Stimulated activated CD8-positive, alpha-beta memory T cell treated with anti-CD3 and anti-CD28 coated beads, Interleukin-4, amount 100 ng/mL, for 24 hours (primary cell): Measurements from ENCODE around the gene GJB5.

Experiments used
- DNase-seq: peaks from one replicate; pipeline ENCODE4 v3.0.0-alpha.2; 2020; ENCODE audit warnings: low read depth

GJB5 gene

DNA sequence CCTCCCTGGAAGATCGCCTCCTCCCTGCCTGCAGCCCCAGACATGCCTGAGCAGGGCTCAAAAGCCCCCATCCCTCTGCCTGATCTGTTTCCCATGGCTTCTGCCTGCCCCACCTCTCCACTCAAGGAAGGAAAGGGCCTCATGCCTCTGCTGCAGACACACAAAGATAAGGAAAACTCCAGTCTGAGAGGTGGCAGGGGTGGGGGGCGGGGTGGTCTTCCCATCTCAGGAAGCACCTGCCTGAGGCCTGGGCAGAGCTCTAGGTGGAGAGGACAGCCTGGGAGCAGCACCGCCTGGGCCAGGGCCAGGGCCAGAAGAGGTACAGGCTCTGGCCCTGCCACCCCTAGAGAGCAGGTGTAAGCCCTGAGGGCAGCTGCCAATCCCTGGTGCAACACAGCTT lies 22.1 kb downstream of the GJB5 start:
- no peak for DNase-seq

- DNase-seq = no peak
These were observed 22.9 kb downstream of the GJB5 start for GRCh38 chr1:34777519-34778321.

DNA sequence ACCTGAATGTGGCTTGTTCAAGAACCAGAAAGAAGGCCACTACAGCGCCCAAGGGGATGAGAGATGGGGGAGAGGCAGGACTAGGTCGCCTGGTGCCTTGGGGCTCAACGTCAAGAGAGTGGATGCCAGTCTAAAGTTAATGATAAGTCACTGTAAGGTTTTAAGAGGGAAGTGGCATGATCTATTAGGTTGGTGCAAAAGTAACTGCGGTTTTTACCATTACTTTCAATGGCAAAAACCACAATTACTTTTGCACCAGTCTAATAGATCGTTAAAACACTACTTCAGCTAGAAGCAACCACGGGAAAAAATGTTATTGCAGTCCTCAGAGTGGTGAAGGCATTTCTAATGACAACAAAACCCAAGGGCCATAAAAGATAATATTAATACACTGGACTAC lies 23.5 kb downstream of the GJB5 start:
- DNase-seq = no peak

GRCh38 chr1:34779005-34779404 lies 24.2 kb downstream of the GJB5 start:
- no peak for DNase-seq

GRCh38 chr1:34779526-34779925 lies 24.7 kb downstream of the GJB5 start:
- DNase-seq = no peak

GRCh38 chr1:34779962-34780361 lies 25.1 kb downstream of the GJB5 start:
- no peak for DNase-seq

GRCh38 chr1:34780528-34780927 lies 25.7 kb downstream of the GJB5 start:
- DNase-seq = no peak

GRCh38 chr1:34781071-34781843 lies 26.4 kb downstream of the GJB5 start, which contains the start of gene GJB3:
GJB3 (plus strand) TSS chr1:34781214; CDS start chr1:34784763, 3,549 bp downstream.
- no peak for DNase-seq

DNA sequence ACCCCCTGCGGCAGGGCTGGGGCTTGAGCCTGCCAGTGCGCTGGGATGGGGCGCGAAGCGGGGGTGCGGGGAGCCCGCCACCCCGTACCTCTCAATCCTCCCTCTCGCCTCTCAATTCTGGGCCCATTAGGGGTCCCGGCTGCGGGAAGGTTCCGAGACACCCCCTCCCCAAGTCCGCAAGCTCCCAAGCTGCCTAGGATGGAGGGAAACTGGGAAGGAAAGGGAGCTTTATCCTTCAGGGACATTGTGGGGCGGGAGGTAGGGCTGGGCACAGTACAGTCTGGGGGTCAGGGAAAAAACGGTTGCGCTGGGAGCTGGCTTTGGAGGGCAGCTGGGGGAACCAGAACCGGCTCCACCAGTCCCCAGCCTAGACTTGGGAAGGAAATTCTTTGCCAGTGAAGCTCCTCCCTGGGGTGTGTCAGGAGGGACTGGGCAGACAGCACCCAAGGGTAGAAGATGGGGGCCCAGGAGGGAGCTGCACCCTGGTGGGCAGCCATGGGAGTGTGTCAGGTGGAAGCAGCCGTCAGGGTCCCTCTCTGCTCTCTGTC lies 27.1 kb downstream of the GJB5 start:
- no peak for DNase-seq

DNA sequence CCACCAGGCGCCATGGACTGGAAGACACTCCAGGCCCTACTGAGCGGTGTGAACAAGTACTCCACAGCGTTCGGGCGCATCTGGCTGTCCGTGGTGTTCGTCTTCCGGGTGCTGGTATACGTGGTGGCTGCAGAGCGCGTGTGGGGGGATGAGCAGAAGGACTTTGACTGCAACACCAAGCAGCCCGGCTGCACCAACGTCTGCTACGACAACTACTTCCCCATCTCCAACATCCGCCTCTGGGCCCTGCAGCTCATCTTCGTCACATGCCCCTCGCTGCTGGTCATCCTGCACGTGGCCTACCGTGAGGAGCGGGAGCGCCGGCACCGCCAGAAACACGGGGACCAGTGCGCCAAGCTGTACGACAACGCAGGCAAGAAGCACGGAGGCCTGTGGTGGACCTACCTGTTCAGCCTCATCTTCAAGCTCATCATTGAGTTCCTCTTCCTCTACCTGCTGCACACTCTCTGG lies 29.9 kb downstream of the GJB5 start:
- no peak for DNase-seq

- DNase-seq = no peak
These were observed 30.5 kb downstream of the GJB5 start for GRCh38 chr1:34785231-34785874.

DNA sequence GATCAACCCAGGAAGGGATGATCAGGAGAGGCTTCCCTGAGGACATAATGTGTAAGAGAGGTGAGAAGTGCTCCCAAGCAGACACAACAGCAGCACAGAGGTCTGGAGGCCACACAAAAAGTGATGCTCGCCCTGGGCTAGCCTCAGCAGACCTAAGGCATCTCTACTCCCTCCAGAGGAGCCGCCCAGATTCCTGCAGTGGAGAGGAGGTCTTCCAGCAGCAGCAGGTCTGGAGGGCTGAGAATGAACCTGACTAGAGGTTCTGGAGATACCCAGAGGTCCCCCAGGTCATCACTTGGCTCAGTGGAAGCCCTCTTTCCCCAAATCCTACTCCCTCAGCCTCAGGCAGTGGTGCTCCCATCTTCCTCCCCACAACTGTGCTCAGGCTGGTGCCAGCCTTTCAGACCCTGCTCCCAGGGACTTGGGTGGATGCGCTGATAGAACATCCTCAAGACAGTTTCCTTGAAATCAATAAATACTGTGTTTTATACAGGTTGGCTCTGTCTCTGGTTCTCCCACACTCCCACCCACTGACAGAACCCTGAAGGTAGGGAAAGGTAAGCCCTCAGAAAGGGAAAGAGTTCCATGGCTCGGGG lies 31.1 kb downstream of the GJB5 start:
- no peak for DNase-seq

DNA sequence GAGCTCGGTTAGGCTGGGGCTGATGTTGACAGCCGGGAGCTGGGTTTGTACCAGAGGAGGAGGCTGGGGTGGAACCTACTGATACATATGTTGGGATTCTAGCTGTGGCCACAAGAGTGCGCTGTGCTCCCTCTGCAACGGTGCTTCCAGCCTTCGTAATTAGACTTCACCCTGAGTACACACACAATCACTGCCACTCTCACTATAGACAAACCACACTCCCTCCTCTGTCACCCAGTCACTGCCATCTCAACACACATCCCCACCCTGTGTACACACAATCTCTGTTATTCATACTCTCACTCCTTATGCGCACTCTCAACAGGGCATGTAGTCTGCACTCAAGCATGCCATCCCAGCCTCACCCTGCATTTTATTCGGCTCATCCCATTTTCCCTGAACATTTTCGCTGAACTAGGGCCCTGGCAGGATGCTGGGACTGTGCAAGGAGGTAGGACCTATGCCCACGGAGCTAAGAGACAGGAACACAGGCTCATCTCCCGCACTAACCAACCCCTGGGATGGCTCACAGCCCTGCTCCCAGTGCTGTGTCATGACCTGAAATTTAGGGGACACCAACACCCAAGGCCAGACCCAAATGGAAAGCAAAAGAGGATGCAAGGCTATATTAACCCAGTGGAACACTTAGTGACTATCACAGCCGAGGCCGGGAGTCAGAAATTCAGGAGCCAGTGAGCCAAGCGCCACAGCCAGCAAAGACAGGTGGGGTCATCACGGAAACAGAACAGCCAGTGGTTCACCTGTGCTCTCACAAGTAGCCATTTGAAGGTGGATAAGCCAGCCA lies 31.9 kb downstream of the GJB5 start:
- peak; percentile 36 for DNase-seq

DNA sequence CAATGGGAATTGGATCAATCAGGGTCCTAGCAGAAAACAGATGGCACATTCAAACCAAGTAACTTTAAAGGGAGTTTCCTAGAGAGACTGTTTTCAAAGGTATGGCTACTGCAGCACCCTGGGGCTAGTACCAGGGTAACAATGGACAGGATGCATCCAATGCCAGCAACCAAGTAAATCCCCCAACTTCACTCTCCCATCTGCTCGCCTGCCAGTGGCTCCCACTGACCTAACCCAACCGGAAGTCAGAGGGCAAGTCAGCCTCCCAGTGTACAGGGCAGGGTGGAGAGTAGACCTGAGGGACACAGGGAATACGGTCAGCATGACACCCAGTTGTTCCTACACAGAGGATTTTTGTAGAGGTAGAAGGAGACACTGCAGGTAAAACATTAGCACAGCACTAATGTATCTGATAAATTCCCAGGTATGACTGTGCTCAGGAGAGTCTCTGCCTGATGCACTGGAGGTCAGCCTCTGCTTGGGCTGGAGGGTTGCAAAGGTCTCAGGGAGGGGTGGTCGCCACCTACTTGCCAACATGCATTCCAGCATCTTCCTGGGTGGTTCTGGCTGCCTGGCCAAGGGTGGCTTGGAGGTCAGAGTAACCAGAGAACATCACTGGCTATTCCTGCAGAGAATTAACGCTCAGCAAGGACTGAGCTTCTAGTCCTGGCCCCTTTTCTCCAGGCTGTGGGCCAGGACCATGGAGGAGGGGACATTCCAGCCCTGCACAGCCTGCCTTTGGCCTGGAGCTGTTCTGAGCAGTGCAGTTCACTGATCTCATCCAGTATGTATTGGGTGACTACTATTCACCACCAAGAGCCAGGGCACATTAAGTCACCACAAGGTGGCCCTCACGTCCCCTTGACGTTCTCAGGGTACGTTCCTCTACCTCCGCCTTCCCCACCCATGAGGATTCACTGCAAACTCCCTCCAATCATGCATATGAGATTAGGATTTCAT lies 32.9 kb downstream of the GJB5 start:
- no peak for DNase-seq

DNA sequence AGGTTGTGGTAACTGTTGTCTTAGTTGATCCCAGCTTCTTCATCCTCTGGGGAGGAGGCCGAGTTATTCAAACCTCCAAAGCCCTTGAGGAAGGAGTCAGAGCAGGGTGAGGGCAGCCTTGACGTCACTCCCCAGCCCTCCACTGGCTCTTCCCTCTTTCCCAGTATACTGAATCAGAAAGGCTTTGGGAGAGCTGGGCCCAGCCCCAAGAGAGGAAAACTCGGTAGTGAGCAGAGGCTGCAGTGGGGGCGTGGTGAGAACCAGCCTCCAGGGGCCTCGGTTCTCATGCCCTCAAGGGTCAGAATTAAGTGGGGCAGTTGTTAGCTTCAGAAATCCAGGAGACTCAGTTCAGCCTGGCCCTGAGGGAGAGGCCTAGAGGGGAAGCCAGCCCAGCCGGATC lies 36.1 kb downstream of the GJB5 start:
- no peak for DNase-seq

GRCh38 chr1:34792424-34792823 lies 37.6 kb downstream of the GJB5 start:
- no peak for DNase-seq

DNA sequence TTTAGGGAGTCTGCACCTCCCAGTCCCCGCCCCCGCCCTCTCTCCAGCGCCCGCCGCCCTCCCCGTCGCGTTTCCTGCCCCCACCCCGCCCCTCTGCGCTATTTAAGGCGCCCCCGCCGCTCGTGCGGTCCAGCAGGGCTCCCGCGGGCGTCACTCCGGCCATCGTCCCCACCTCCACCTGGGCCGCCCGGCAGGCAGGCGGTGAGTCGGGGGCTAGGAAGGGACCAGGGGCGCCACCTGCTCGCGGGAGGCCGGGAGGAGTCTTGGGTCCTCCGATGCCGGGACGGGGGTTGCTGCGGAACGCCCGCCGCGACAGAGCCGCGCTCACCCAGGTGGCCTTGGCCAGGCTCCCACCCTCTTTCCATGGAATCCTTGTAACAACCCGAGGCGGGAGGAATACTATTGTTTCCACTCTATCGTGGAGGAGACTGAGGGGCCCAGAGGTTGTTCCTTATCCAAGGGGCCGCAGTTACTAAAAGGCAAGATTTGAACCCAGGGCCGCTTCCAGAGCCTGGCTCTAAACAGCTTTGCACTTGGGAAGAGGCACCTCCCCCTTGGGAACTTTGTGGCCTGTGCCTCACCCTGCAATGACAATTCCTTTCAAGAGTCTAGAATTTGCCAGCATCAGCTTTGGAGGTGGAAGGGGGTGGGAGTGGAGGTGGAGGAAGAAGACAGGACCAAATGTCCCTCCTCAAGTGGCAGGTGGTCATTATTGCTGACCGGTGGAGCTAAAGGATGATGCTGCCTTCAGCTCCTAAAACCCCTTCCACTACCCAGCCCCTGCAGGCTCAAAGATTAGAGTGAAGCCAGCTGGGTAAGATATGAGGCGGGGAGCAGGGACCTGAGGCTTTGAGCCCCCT lies 38.3 kb downstream of the GJB5 start, which contains the start of gene GJA4:
GJA4 (plus strand) TSS at position 132 of the 860 bp plus-strand sequence. CDS start 1,215 bp downstream, outside the sequence.
- no peak for DNase-seq

DNA sequence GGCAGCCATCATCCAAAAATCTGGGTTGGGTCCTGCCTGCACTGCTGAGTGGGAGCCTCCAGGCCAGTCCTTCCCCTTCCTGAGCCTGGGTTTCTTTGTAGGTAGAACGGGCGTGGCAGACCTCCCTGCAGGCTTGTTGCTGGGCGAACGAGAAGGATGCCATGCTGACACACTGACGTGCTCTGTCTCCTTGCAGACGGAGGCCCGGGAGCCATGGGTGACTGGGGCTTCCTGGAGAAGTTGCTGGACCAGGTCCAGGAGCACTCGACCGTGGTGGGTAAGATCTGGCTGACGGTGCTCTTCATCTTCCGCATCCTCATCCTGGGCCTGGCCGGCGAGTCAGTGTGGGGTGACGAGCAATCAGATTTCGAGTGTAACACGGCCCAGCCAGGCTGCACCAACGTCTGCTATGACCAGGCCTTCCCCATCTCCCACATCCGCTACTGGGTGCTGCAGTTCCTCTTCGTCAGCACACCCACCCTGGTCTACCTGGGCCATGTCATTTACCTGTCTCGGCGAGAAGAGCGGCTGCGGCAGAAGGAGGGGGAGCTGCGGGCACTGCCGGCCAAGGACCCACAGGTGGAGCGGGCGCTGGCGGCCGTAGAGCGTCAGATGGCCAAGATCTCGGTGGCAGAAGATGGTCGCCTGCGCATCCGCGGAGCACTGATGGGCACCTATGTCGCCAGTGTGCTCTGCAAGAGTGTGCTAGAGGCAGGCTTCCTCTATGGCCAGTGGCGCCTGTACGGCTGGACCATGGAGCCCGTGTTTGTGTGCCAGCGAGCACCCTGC lies 39.3 kb downstream of the GJB5 start:
- no peak for DNase-seq
